GM21526 (cell line): ENCODE results near the gene CCNT1.
"Not testable (repeated sequence)": the region's sequence is repeated elsewhere in the genome, so short reads cannot be mapped to it uniquely, and the experiment has no call there.

Source experiments
- ATAC-seq: cut with Tn5 transposase; IDR thresholded peaks from one replicate; pipeline ENCODE4 v1.9.1; 2021; ENCODE audit warnings: moderate library complexity; ENCODE audit not compliant: unreplicated experiment, low FRiP score

Gene CCNT1

GRCh38 chr12:48716493-48717251 lies at the start of gene CCNT1:
TSS of gene CCNT1 (minus strand) at chr12:48716707. CDS start at chr12:48716675, 32 bp downstream.
- peak; percentile 96 for ATAC-seq

- ATAC-seq, result no peak
Measured at GRCh38 chr12:48765753-48766162, 49.3 kb upstream of the CCNT1 start.

- no peak for ATAC-seq
Measured at GRCh38 chr12:48764521-48764920, 48.0 kb upstream of the CCNT1 start.

GRCh38 chr12:48758737-48759136 lies 42.2 kb upstream of the CCNT1 start:
- ATAC-seq, result no peak

- ATAC-seq, result no peak
Measured at GRCh38 chr12:48758186-48758585, 41.7 kb upstream of the CCNT1 start.

- ATAC-seq, result no peak
Measured at GRCh38 chr12:48750769-48751356, 34.4 kb upstream of the CCNT1 start.

- no peak for ATAC-seq
Measured at GRCh38 chr12:48750215-48750614, 33.7 kb upstream of the CCNT1 start.

GRCh38 chr12:48744251-48745008 lies 27.9 kb upstream of the CCNT1 start:
- no peak for ATAC-seq

- ATAC-seq, result no peak
Measured at GRCh38 chr12:48739618-48740269, 23.2 kb upstream of the CCNT1 start.

GRCh38 chr12:48736456-48736855 lies 19.9 kb upstream of the CCNT1 start:
- ATAC-seq, result no peak

GRCh38 chr12:48728807-48729206 lies 12.3 kb upstream of the CCNT1 start:
- ATAC-seq, result no peak

GRCh38 chr12:48720737-48721136 lies 4.2 kb upstream of the CCNT1 start:
- ATAC-seq, result not testable (repeated sequence)

- not testable (repeated sequence) for ATAC-seq
Measured at GRCh38 chr12:48720171-48720570, 3.7 kb upstream of the CCNT1 start.

GRCh38 chr12:48719002-48719401 lies 2.5 kb upstream of the CCNT1 start:
- not testable (repeated sequence) for ATAC-seq

GRCh38 chr12:48717252-48717695 lies 767 bp upstream of the CCNT1 start:
- no peak for ATAC-seq

- ATAC-seq, result peak; percentile 31
Measured at GRCh38 chr12:48716168-48716492, 377 bp downstream of the CCNT1 start.

GRCh38 chr12:48712209-48712608 lies 4.3 kb downstream of the CCNT1 start:
- no peak for ATAC-seq

GRCh38 chr12:48698822-48699221 lies 17.7 kb downstream of the CCNT1 start:
- ATAC-seq, result not testable (repeated sequence)

GRCh38 chr12:48696626-48697025 lies 19.9 kb downstream of the CCNT1 start:
- no peak for ATAC-seq

- ATAC-seq, result no peak
Measured at GRCh38 chr12:48695859-48696258, 20.6 kb downstream of the CCNT1 start.

- ATAC-seq, result no peak
Measured at GRCh38 chr12:48694038-48694437, 22.5 kb downstream of the CCNT1 start.
